ENCODE measurements around the gene TMCO4.

Gene TMCO4

DNA sequence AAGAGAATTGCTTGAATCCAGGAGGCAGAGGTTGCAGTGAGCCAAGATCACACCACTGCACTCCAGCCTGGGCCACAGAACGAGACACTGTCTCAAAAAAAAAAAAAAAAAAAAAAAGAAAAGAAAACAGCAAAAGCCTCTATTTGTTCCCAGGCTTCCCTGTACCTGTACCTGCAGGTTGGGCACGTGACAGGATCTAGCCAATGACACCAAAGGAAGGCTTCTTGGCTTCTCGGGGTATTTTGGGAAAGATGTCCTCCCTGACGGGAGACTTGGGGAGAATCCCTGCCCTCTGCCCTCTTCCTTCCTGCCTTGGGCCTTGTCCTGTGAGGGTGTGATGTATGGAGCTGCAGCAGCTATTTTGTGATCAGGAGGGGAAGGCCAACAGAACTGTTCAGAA lies 22.8 kb downstream of the TMCO4 start:
- H3K9ac ChIP-seq (ENCODE audit: low read length in 5 of 5), result no peak overlapping the region
- no peaks in the 10 kb centered on the region for H3K27me3 ChIP-seq (ENCODE audit: control insufficient read depth in 5 of 5, insufficient read depth in 4 of 5, low read length in 5 of 5)
- H3K36me3 ChIP-seq (ENCODE audit: control insufficient read depth in 5 of 5, insufficient read depth in 5 of 5, low read length in 5 of 5), result peaks cover 8 to 71% (median 63%) of the 10 kb centered on the region in 5 donors
- no peak overlapping the region for H3K4me3 ChIP-seq (ENCODE audit: low read depth in 1 of 5, low read length in 5 of 5)
- no peaks in the 10 kb centered on the region for H3K4me1 ChIP-seq (ENCODE audit: control insufficient read depth in 5 of 5, insufficient read depth in 5 of 5, low read length in 5 of 5)
- no peaks in the 10 kb centered on the region for H3K9me3 ChIP-seq (ENCODE audit: control insufficient read depth in 5 of 5, low read length in 5 of 5)
- H3K27ac ChIP-seq (ENCODE audit: low read depth, low read length), result no peak overlapping the region

DNA sequence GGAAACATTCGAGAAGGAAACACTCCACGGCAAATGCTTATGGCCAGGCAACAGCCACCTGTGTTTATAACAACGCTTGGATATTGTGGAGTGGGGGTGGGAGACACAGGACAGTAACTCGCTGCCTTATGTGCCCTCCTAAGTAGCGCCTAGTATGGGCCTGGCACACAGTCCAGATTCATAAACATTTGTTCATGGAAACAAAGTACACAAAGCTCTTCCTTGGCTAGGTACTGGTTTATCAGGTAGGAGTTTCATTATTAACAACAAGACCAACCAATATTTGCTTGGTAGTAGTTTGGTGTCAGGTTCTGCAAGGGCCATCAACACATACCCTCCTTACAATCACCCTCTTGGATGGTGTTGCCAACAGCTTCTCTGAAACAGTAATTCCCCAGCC lies 23.4 kb downstream of the TMCO4 start:
- Histone ChIP-seq H3K4me1 (ENCODE audit: control insufficient read depth in 5 of 5, insufficient read depth in 5 of 5, low read length in 5 of 5) (no peaks in the 10 kb centered on the region), H3K9me3 (ENCODE audit: control insufficient read depth in 5 of 5, low read length in 5 of 5) (no peaks in the 10 kb centered on the region), H3K36me3 (ENCODE audit: control insufficient read depth in 5 of 5, insufficient read depth in 5 of 5, low read length in 5 of 5) (peaks cover 7 to 76% (median 65%) of the 10 kb centered on the region in 5 donors), H3K9ac (ENCODE audit: low read length in 5 of 5) (no peak overlapping the region), H3K27ac (ENCODE audit: low read depth, low read length) (no peak overlapping the region), H3K27me3 (ENCODE audit: control insufficient read depth in 5 of 5, insufficient read depth in 4 of 5, low read length in 5 of 5) (no peaks in the 10 kb centered on the region), H3K4me3 (ENCODE audit: low read depth in 1 of 5, low read length in 5 of 5) (no peak overlapping the region)

GRCh38 chr1:19775831-19776230 lies 23.9 kb downstream of the TMCO4 start:
- H3K36me3 ChIP-seq (ENCODE audit: control insufficient read depth in 5 of 5, insufficient read depth in 5 of 5, low read length in 5 of 5), result peaks cover 9 to 79% (median 69%) of the 10 kb centered on the region in 5 donors
- H3K27ac ChIP-seq (ENCODE audit: low read depth, low read length), result no peak overlapping the region
- no peaks in the 10 kb centered on the region for H3K4me1 ChIP-seq (ENCODE audit: control insufficient read depth in 5 of 5, insufficient read depth in 5 of 5, low read length in 5 of 5)

GRCh38 chr1:19775317-19775716 lies 24.4 kb downstream of the TMCO4 start:
- H3K9ac ChIP-seq (ENCODE audit: low read length in 5 of 5), result no peak overlapping the region
- no peaks in the 10 kb centered on the region for H3K4me1 ChIP-seq (ENCODE audit: control insufficient read depth in 5 of 5, insufficient read depth in 5 of 5, low read length in 5 of 5)
- no peaks in the 10 kb centered on the region for H3K27me3 ChIP-seq (ENCODE audit: control insufficient read depth in 5 of 5, insufficient read depth in 4 of 5, low read length in 5 of 5)
- H3K36me3 ChIP-seq (ENCODE audit: control insufficient read depth in 5 of 5, insufficient read depth in 5 of 5, low read length in 5 of 5), result peaks cover 14 to 79% (median 69%) of the 10 kb centered on the region in 5 donors
- H3K4me3 ChIP-seq (ENCODE audit: low read depth in 1 of 5, low read length in 5 of 5), result no peak overlapping the region
- H3K27ac ChIP-seq (ENCODE audit: low read depth, low read length), result no peak overlapping the region
- no peaks in the 10 kb centered on the region for H3K9me3 ChIP-seq (ENCODE audit: control insufficient read depth in 5 of 5, low read length in 5 of 5)

More at GRCh38 chr1:19775831-19776230, 23.9 kb downstream of the TMCO4 start:
- H3K9ac ChIP-seq (ENCODE audit: low read length in 5 of 5), result no peak overlapping the region
- H3K9me3 ChIP-seq (ENCODE audit: control insufficient read depth in 5 of 5, low read length in 5 of 5), result no peaks in the 10 kb centered on the region
- no peak overlapping the region for H3K4me3 ChIP-seq (ENCODE audit: low read depth in 1 of 5, low read length in 5 of 5)
- H3K27me3 ChIP-seq (ENCODE audit: control insufficient read depth in 5 of 5, insufficient read depth in 4 of 5, low read length in 5 of 5), result no peaks in the 10 kb centered on the region

GRCh38 chr1:19774180-19774785 lies 25.4 kb downstream of the TMCO4 start:
- no peaks in the 10 kb centered on the region for H3K27me3 ChIP-seq (ENCODE audit: control insufficient read depth in 5 of 5, insufficient read depth in 4 of 5, low read length in 5 of 5)
- no peak overlapping the region for H3K27ac ChIP-seq (ENCODE audit: low read depth, low read length)
- no peak overlapping the region for H3K4me3 ChIP-seq (ENCODE audit: low read depth in 1 of 5, low read length in 5 of 5)
- no peak overlapping the region for H3K9ac ChIP-seq (ENCODE audit: low read length in 5 of 5)
- peaks cover 11 to 79% (median 68%) of the 10 kb centered on the region in 5 donors for H3K36me3 ChIP-seq (ENCODE audit: control insufficient read depth in 5 of 5, insufficient read depth in 5 of 5, low read length in 5 of 5)
- no peaks in the 10 kb centered on the region for H3K9me3 ChIP-seq (ENCODE audit: control insufficient read depth in 5 of 5, low read length in 5 of 5)
- H3K4me1 ChIP-seq (ENCODE audit: control insufficient read depth in 5 of 5, insufficient read depth in 5 of 5, low read length in 5 of 5), result no peaks in the 10 kb centered on the region

- H3K9ac ChIP-seq (ENCODE audit: low read length in 5 of 5), result no peak overlapping the region
- no peaks in the 10 kb centered on the region for H3K9me3 ChIP-seq (ENCODE audit: control insufficient read depth in 5 of 5, low read length in 5 of 5)
- H3K36me3 ChIP-seq (ENCODE audit: control insufficient read depth in 5 of 5, insufficient read depth in 5 of 5, low read length in 5 of 5), result peaks cover 11 to 76% (median 67%) of the 10 kb centered on the region in 5 donors
- no peaks in the 10 kb centered on the region for H3K4me1 ChIP-seq (ENCODE audit: control insufficient read depth in 5 of 5, insufficient read depth in 5 of 5, low read length in 5 of 5)
- no peak overlapping the region for H3K4me3 ChIP-seq (ENCODE audit: low read depth in 1 of 5, low read length in 5 of 5)
- H3K27ac ChIP-seq (ENCODE audit: low read depth, low read length), result no peak overlapping the region
- no peaks in the 10 kb centered on the region for H3K27me3 ChIP-seq (ENCODE audit: control insufficient read depth in 5 of 5, insufficient read depth in 4 of 5, low read length in 5 of 5)
Observed at GRCh38 chr1:19773485-19773884, 26.2 kb downstream of the TMCO4 start.

DNA sequence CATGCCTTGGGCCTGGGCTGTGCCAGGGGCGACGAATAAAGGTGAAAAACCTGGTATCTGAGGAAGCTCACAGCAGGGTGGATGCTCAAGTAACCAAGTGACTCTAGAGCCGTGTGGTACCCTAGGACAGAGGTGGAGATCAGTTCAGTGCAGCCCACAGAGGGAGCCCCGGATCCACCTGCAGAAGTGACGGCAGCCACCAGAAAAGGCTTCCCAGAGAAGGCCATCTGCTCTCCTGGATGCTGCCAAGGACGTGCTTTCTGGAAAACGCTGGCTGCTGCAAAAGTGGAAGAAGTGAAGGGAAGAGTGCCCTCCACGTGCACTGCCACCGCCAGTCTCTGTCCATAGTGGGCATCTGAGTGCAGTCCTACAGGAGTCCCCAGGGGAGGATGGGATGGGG lies 27.7 kb downstream of the TMCO4 start:
- Histone ChIP-seq H3K36me3 (ENCODE audit: control insufficient read depth in 5 of 5, insufficient read depth in 5 of 5, low read length in 5 of 5) (peaks cover 11 to 70% (median 63%) of the 10 kb centered on the region in 5 donors), H3K4me3 (ENCODE audit: low read depth in 1 of 5, low read length in 5 of 5) (no peak overlapping the region), H3K9me3 (ENCODE audit: control insufficient read depth in 5 of 5, low read length in 5 of 5) (no peaks in the 10 kb centered on the region), H3K27ac (ENCODE audit: low read depth, low read length) (no peak overlapping the region), H3K4me1 (ENCODE audit: control insufficient read depth in 5 of 5, insufficient read depth in 5 of 5, low read length in 5 of 5) (no peaks in the 10 kb centered on the region), H3K27me3 (ENCODE audit: control insufficient read depth in 5 of 5, insufficient read depth in 4 of 5, low read length in 5 of 5) (no peaks in the 10 kb centered on the region), H3K9ac (ENCODE audit: low read length in 5 of 5) (no peak overlapping the region)

DNA sequence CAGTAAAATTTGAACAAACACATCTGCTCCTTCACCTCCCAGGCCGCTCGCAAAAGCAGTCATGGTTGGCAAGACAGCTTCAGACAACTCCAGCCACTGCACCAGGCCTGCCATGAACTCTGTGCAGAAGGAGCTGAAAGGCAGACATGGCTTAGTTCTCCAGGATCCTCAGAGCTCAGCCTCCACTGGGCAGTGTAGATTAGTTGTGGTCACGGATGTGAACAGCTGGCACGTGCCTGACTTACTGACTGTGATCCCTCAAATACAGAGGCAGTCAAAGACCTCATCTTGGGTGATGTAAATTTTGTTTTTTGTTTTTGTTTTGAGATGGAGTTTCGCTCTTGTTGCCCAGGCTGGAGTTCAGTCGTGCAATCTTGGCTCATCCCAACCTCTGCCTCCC lies 28.4 kb downstream of the TMCO4 start:
- Histone ChIP-seq H3K9me3 (ENCODE audit: control insufficient read depth in 5 of 5, low read length in 5 of 5) (no peaks in the 10 kb centered on the region), H3K27ac (ENCODE audit: low read depth, low read length) (no peak overlapping the region), H3K4me3 (ENCODE audit: low read depth in 1 of 5, low read length in 5 of 5) (no peak overlapping the region), H3K9ac (ENCODE audit: low read length in 5 of 5) (no peak overlapping the region), H3K36me3 (ENCODE audit: control insufficient read depth in 5 of 5, insufficient read depth in 5 of 5, low read length in 5 of 5) (peaks cover 11 to 73% (median 65%) of the 10 kb centered on the region in 5 donors), H3K4me1 (ENCODE audit: control insufficient read depth in 5 of 5, insufficient read depth in 5 of 5, low read length in 5 of 5) (no peaks in the 10 kb centered on the region), H3K27me3 (ENCODE audit: control insufficient read depth in 5 of 5, insufficient read depth in 4 of 5, low read length in 5 of 5) (no peaks in the 10 kb centered on the region)

GRCh38 chr1:19770436-19771190 lies 29.1 kb downstream of the TMCO4 start:
- H3K36me3 ChIP-seq (ENCODE audit: control insufficient read depth in 5 of 5, insufficient read depth in 5 of 5, low read length in 5 of 5), result peaks cover 11 to 69% (median 59%) of the 10 kb centered on the region in 5 donors
- H3K9ac ChIP-seq (ENCODE audit: low read length in 5 of 5), result no peak overlapping the region
- H3K27ac ChIP-seq (ENCODE audit: low read depth, low read length), result no peak overlapping the region
- no peaks in the 10 kb centered on the region for H3K9me3 ChIP-seq (ENCODE audit: control insufficient read depth in 5 of 5, low read length in 5 of 5)
- no peak overlapping the region for H3K4me3 ChIP-seq (ENCODE audit: low read depth in 1 of 5, low read length in 5 of 5)
- peaks cover 0 to 5% (median 0%) of the 10 kb centered on the region in 5 donors for H3K4me1 ChIP-seq (ENCODE audit: control insufficient read depth in 5 of 5, insufficient read depth in 5 of 5, low read length in 5 of 5)
- H3K27me3 ChIP-seq (ENCODE audit: control insufficient read depth in 5 of 5, insufficient read depth in 4 of 5, low read length in 5 of 5), result no peaks in the 10 kb centered on the region

DNA sequence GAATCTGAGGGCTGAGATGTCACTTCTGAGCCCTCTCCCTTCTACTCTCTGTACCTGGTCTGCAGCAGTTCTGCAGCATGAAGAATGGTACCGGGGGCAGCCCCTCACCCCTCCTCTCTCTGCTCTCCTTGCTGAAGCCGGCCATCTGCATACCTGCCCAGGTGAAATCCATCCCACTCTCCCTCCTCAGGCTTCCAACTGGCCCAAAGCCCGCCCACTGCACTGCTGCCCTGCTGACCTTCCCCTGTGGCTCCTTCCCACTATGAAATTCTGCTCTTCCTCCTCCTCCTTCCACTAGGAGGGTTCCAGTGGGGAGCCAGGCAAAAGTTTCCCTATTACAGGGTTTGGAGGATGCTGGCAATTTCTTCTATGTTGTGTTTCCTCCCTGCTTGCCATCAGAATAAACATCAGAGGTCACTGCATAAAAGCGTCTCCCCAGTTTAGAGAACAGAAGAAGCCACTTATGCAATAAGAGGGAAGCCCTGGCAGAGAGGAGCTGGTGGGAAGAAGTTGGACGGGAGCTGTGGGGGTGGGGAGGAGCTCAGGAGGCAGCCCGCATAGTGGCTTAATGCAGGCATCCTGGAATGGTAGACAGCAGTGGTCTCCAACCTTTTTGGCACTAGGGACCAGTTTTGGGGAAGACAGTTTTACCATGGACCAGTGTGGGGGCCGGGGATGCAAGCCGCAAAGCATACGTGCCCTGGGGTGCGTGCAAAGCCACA lies 30.3 kb downstream of the TMCO4 start:
- H3K36me3 ChIP-seq (ENCODE audit: control insufficient read depth in 5 of 5, insufficient read depth in 5 of 5, low read length in 5 of 5), result peaks cover 9 to 71% (median 52%) of the 10 kb centered on the region in 5 donors
- H3K4me1 ChIP-seq (ENCODE audit: control insufficient read depth in 5 of 5, insufficient read depth in 5 of 5, low read length in 5 of 5), result peaks cover 0 to 8% (median 0%) of the 10 kb centered on the region in 5 donors
- no peaks in the 10 kb centered on the region for H3K9me3 ChIP-seq (ENCODE audit: control insufficient read depth in 5 of 5, low read length in 5 of 5)
- no peak overlapping the region for H3K27ac ChIP-seq (ENCODE audit: low read depth, low read length)
- H3K27me3 ChIP-seq (ENCODE audit: control insufficient read depth in 5 of 5, insufficient read depth in 4 of 5, low read length in 5 of 5), result no peaks in the 10 kb centered on the region
- H3K9ac ChIP-seq (ENCODE audit: low read length in 5 of 5), result no peak overlapping the region
- no peak overlapping the region for H3K4me3 ChIP-seq (ENCODE audit: low read depth in 1 of 5, low read length in 5 of 5)
